GM12874 (cell line): ENCODE measurements around the gene TFDP2.

Experiments used
- CTCF ChIP-seq: IDR thresholded peaks from 2 replicates; pipeline ENCODE4 v1.5.1; 2011; ENCODE audit warnings: low read depth, mild to moderate bottlenecking, control low read depth, low read length, moderate library complexity; ENCODE audit not compliant: insufficient read depth

The TFDP2 gene

DNA sequence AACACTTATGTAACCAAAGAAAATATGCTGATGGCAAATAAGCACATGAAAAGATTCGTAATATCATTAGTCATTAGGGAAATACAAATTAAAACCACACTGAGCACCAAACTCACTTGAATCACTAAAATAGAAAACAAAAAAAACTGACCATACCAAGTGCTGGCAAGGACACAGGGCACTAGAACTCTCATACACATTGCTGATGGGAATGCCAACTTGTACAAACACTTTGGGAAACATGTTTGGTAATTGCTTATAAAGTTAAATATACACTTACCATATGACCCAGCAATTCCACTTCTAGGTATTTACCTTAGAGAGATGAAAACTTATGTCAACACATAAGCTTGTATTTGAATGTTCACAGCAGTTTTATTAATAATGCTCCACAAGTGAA is 95.5 kb downstream of the TFDP2 start:
- TF ChIP-seq CTCF: no peak

DNA sequence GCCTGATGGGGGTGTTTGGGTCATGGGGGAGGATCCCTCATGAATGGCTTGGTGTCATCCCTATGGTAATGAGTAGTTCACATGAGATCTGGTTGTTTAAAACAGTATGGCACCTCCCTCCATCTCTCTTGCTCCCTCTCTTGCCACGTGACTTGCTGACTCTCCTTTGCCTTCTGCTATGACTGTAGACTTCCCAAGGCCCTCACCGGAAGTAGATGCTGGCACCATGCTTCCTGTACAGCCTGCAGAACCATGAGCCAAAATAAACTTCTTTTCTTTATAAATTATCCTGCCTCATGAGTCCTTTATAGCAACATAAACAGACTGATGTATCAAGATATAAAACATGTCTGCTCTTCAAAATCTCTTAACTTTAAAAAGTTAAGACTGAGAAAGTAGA is 96.1 kb downstream of the TFDP2 start:
- no peak for TF ChIP-seq CTCF

DNA sequence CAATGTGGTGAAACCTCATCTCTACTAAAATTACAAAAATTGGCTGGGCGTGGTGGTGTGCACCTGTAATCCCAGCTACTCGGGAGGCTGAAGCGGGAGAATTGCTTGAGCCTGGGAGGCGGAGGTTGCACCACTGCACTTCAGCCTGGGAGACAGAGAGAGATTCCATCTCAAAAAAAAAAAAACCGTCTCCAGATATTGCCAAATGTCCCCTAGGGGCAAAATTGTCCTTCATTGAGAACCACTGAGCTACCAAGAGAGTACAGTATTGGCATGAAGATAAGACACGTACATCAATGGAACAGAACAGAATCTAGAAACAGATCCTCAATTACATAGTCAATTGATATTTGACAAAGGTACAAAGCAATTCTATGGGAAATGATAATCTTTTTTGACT is 98.0 kb downstream of the TFDP2 start:
- TF ChIP-seq CTCF: no peak

DNA sequence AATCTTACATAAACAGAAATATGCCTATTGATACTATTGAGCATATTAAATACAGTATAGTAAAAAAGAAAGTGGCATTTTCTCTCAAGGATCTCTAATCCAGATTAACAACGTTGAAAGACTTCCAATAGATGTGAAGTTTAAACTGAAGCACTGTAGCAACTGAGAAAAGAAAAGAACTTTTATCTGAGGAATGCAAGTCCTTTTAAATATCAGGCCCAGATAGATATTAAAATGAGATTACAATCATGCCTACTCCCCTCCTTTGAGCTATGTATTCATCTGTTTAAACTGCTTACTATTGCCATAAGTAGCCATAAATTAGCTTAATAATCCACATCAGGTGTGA is 102.3 kb downstream of the TFDP2 start:
- no peak for TF ChIP-seq CTCF

- TF ChIP-seq CTCF: no peak
Measured at GRCh38 chr3:142046320-142047020, 102.9 kb downstream of the TFDP2 start.

DNA sequence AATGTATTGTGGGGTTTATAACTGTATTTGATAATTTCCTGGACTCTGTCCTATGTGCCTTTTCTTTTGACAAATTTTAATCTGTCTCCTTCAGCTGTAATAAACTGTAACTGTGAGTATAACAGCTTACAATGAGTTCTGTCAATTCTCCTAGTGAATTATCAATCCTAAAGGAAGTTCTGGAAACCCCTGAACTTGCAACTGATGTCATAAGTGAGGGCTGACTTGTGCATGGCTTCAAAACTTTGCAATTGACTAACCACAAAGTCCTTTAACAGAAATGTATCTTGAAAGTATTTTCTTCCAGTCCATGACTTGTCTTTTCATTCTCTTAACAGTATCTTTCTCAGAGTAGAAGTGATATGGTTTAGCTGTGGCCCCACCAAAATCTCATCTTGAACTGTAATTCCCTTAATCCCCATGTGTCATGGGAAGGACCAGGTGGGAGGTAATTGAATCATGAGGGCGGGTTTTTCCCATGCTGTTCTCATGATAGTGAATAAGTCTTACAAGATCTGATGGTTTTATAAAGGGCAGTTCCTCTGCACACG is 108.3 kb downstream of the TFDP2 start:
- TF ChIP-seq CTCF: no peak

- TF ChIP-seq CTCF: no peak
Measured at GRCh38 chr3:142035308-142035922, 113.9 kb downstream of the TFDP2 start.
